ENCODE results near the gene TRABD2A.
"Not testable (repeated sequence)": the region's sequence is repeated elsewhere in the genome, so short reads cannot be mapped to it uniquely, and the experiment has no call there.

Gene TRABD2A

GRCh38 chr2:84879584-84880394, 1.1 kb downstream of the TRABD2A start:
- DNase-seq, result no peak

GRCh38 chr2:84878896-84879583, 1.8 kb downstream of the TRABD2A start:
- DNase-seq, result no peak

GRCh38 chr2:84878459-84878858, 2.4 kb downstream of the TRABD2A start:
- DNase-seq, result no peak

- DNase-seq, result no peak
These were observed 4.5 kb downstream of the TRABD2A start for GRCh38 chr2:84876369-84876768.

- not testable (repeated sequence) for DNase-seq
These were observed 5.3 kb downstream of the TRABD2A start for GRCh38 chr2:84875619-84876018.

GRCh38 chr2:84875213-84875560, 5.7 kb downstream of the TRABD2A start:
- no peak for DNase-seq

GRCh38 chr2:84874381-84875212, 6.3 kb downstream of the TRABD2A start:
- DNase-seq, result no peak

- no peak for DNase-seq
These were observed 7.5 kb downstream of the TRABD2A start for GRCh38 chr2:84873350-84873749.

GRCh38 chr2:84872691-84873090, 8.2 kb downstream of the TRABD2A start:
- not testable (repeated sequence) for DNase-seq

- no peak for DNase-seq
These were observed 10.6 kb downstream of the TRABD2A start for GRCh38 chr2:84870306-84870705.

- not testable (repeated sequence) for DNase-seq
These were observed 12.6 kb downstream of the TRABD2A start for GRCh38 chr2:84868327-84868726.

GRCh38 chr2:84866122-84866521, 14.8 kb downstream of the TRABD2A start:
- no peak for DNase-seq

- no peak for DNase-seq
These were observed 15.6 kb downstream of the TRABD2A start for GRCh38 chr2:84865181-84865783.

GRCh38 chr2:84862006-84862405, 18.9 kb downstream of the TRABD2A start:
- no peak for DNase-seq

GRCh38 chr2:84861539-84861938, 19.3 kb downstream of the TRABD2A start:
- no peak for DNase-seq

- no peak for DNase-seq
These were observed 21.9 kb downstream of the TRABD2A start for GRCh38 chr2:84858937-84859336.

- no peak for DNase-seq
These were observed 22.8 kb downstream of the TRABD2A start for GRCh38 chr2:84858123-84858522.

- DNase-seq, result no peak
These were observed 23.3 kb downstream of the TRABD2A start for GRCh38 chr2:84857566-84857965.

- no peak for DNase-seq
These were observed 24.1 kb downstream of the TRABD2A start for GRCh38 chr2:84856787-84857186.

- no peak for DNase-seq
These were observed 25.2 kb downstream of the TRABD2A start for GRCh38 chr2:84855731-84856130.

GRCh38 chr2:84854850-84855249, 26.0 kb downstream of the TRABD2A start:
- DNase-seq, result no peak

GRCh38 chr2:84851876-84852275, 29.0 kb downstream of the TRABD2A start:
- no peak for DNase-seq

GRCh38 chr2:84850471-84850870, 30.4 kb downstream of the TRABD2A start:
- DNase-seq, result no peak

Measured in NCI-H510A (cell line).